ENCODE results near the gene NRP1. TPM values are rescaled to one million over a fixed set of nuclear protein-coding genes. Genes with fewer than 3 reads are reported as not detected.

The NRP1 gene
- total and polyA plus RNA-seq, 4 donors = 14.6 to 55.6 (median 37.8) TPM

DNA sequence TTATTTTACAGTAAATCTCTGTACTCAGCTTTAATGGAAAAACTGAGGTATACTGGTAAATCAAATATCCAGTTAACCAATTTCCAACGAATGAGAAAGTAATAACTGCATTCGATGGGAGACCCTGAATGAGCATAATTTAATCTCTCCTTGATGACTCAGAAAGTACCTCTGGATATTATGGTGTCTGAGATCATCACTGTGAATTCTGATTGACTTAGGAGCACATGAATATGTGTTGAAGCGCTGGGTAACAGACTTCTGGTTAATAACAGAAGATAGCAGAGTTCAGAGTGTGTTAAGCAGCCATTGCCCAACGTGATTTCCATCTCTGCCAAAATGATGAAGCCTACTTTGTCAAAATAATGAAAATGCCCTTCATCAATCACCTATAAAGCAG lies 116.6 kb downstream of the NRP1 start:
- no peaks in the 10 kb centered on the region for H3K4me1 ChIP-seq (ENCODE audit: control insufficient read depth in 4 of 4, insufficient read depth in 4 of 4, low read length in 3 of 4)

DNA sequence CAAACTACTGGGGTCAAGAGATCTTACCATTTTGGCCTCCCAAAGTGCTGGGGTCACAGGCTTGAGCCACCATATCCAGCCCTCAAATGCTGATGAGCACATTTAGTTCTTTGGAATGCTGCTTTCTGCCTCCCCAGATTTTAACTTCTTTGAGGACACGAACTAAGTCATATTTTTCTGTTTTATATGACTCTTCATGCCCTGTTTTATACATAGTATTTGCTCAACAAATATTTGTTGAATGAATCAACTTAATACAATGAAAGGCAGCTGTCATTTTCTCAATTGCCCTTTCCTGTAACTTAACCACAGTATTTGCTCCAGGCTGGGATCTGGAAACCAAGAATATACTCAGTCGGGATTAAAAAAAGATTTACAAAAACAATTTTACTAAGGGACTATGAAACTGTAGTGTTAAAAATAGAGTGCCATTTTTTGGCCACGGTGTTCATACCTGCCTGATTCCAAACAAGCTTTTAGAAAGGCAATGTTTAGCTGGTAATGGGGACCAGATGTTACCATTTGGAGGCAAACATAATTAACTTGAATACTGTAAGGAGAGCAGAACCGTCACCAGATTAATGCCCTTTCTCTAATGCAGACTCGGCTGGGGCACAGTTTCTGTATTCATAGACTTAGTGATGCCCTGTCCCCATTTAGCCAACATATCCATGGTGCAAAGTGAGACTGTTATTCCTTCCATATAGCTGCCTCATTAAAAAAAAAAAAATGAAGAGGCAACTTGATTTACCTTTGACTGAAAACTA lies 117.6 kb downstream of the NRP1 start:
- TF ChIP-seq, protein P1, sequence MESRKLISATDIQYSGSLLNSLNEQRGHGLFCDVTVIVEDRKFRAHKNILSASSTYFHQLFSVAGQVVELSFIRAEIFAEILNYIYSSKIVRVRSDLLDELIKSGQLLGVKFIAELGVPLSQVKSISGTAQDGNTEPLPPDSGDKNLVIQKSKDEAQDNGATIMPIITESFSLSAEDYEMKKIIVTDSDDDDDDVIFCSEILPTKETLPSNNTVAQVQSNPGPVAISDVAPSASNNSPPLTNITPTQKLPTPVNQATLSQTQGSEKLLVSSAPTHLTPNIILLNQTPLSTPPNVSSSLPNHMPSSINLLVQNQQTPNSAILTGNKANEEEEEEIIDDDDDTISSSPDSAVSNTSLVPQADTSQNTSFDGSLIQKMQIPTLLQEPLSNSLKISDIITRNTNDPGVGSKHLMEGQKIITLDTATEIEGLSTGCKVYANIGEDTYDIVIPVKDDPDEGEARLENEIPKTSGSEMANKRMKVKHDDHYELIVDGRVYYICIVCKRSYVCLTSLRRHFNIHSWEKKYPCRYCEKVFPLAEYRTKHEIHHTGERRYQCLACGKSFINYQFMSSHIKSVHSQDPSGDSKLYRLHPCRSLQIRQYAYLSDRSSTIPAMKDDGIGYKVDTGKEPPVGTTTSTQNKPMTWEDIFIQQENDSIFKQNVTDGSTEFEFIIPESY (IDR thresholded peaks at IDR 0.05) = no peak
- TF ChIP-seq, protein P2, sequence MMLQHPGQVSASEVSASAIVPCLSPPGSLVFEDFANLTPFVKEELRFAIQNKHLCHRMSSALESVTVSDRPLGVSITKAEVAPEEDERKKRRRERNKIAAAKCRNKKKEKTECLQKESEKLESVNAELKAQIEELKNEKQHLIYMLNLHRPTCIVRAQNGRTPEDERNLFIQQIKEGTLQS (IDR thresholded peaks at IDR 0.05) = no peak
- no peak for TF ChIP-seq GABPA (IDR thresholded peaks at IDR 0.05 in 1 of 2, conservative IDR thresholded peaks at IDR 0.05 in 1 of 2)
- TF ChIP-seq, protein P3, sequence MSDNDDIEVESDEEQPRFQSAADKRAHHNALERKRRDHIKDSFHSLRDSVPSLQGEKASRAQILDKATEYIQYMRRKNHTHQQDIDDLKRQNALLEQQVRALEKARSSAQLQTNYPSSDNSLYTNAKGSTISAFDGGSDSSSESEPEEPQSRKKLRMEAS (IDR thresholded peaks at IDR 0.05) = no peak
- TF ChIP-seq JUND (IDR thresholded peaks at IDR 0.05) = no peak
- no peak for TF ChIP-seq YY1 (IDR thresholded peaks at IDR 0.05)
- no peak for TF ChIP-seq RXRA (IDR thresholded peaks at IDR 0.05)
- no peak for TF ChIP-seq SP1 (IDR thresholded peaks at IDR 0.05)
- TF ChIP-seq RAD21 (IDR thresholded peaks at IDR 0.05) = no peak
- no peaks in the 10 kb centered on the region for H3K27me3 ChIP-seq (ENCODE audit: control insufficient read depth in 4 of 4, insufficient read depth in 4 of 4, low read length in 3 of 4)
- no peaks in the 10 kb centered on the region for H3K4me1 ChIP-seq (ENCODE audit: control insufficient read depth in 4 of 4, insufficient read depth in 4 of 4, low read length in 3 of 4)
- no peaks in the 10 kb centered on the region for H3K9me3 ChIP-seq (ENCODE audit: control insufficient read depth in 4 of 4, low read length in 3 of 4)
- H3K27ac ChIP-seq (ENCODE audit: low read depth in 1 of 2, low read length in 2 of 2) = no peak overlapping the region
- 86% methylated on average over 5 of the region's 5 CpGs for WGBS
- H3K9ac ChIP-seq (ENCODE audit: low read depth in 1 of 2, low read length in 2 of 2) = no peak overlapping the region
- DNase-seq (ENCODE audit: low spot score) = no peak
- H3K4me3 ChIP-seq (ENCODE audit: low read depth in 1 of 3, low read length in 3 of 3) = no peak overlapping the region
- H3K36me3 ChIP-seq (ENCODE audit: control insufficient read depth in 4 of 4, insufficient read depth in 3 of 4, low read depth in 1 of 4, low read length in 3 of 4) = peaks cover 1 to 29% (median 29%) of the 10 kb centered on the region in 4 donors

More for the DNA sequence above, 116.6 kb downstream of the NRP1 start:
- no peak overlapping the region for H3K9ac ChIP-seq (ENCODE audit: low read depth in 1 of 2, low read length in 2 of 2)
- TF ChIP-seq GABPA (IDR thresholded peaks at IDR 0.05 in 1 of 2, conservative IDR thresholded peaks at IDR 0.05 in 1 of 2) (no peak), FOXA1 (IDR thresholded peaks at IDR 0.05) (no peak), HNF4G (IDR thresholded peaks at IDR 0.05) (no peak), TAF1 (conservative IDR thresholded peaks at IDR 0.05) (no peak), SP1 (IDR thresholded peaks at IDR 0.05) (no peak), RXRA (IDR thresholded peaks at IDR 0.05) (no peak)
- TF ChIP-seq, protein P2 (IDR thresholded peaks at IDR 0.05) = no peak
- TF ChIP-seq, protein P1 (IDR thresholded peaks at IDR 0.05) = no peak
- H3K36me3 ChIP-seq (ENCODE audit: control insufficient read depth in 4 of 4, insufficient read depth in 3 of 4, low read depth in 1 of 4, low read length in 3 of 4) = peaks cover 1 to 27% (median 26%) of the 10 kb centered on the region in 4 donors
- 85% methylated on average over 4 of the region's 4 CpGs for WGBS
- H3K9me3 ChIP-seq (ENCODE audit: control insufficient read depth in 4 of 4, low read length in 3 of 4) = no peaks in the 10 kb centered on the region
- no peak overlapping the region for H3K27ac ChIP-seq (ENCODE audit: low read depth in 1 of 2, low read length in 2 of 2)
- H3K4me3 ChIP-seq (ENCODE audit: low read depth in 1 of 3, low read length in 3 of 3) = no peak overlapping the region
- no peaks in the 10 kb centered on the region for H3K27me3 ChIP-seq (ENCODE audit: control insufficient read depth in 4 of 4, insufficient read depth in 4 of 4, low read length in 3 of 4)
- DNase-seq (ENCODE audit: low spot score) = no peak
